HUES6 (cell line): Measurements from ENCODE around the gene CTNND2.

ENCODE experiments used
- H3K27ac ChIP-seq: 2 replicates; pipeline ENCODE4 v1.7.0; 2013; ENCODE audit warnings: low read depth, mild to moderate bottlenecking, low read length, inconsistent platforms
- H3K27me3 ChIP-seq: 2 replicates; pipeline ENCODE4 v1.6.1; 2013; ENCODE audit warnings: low read length; ENCODE audit not compliant: control insufficient read depth, insufficient read depth
- H3K36me3 ChIP-seq: 2 replicates; pipeline ENCODE4 v1.6.1; 2013; ENCODE audit warnings: low read length; ENCODE audit not compliant: control insufficient read depth, insufficient read depth
- H3K4me1 ChIP-seq: 2 replicates; pipeline ENCODE4 v1.6.1; 2013; ENCODE audit warnings: low read length; ENCODE audit not compliant: control insufficient read depth, insufficient read depth
- H3K4me3 ChIP-seq: 2 replicates; pipeline ENCODE4 v1.5.1; 2013; ENCODE audit warnings: low read depth, low read length
- H3K9ac ChIP-seq: one replicate; pipeline ENCODE4 v1.6.1; 2013; ENCODE audit warnings: mild to moderate bottlenecking, low read length
- H3K9me3 ChIP-seq: 2 replicates; pipeline ENCODE4 v1.6.1; 2013; ENCODE audit warnings: low read depth, low read length; ENCODE audit not compliant: control insufficient read depth, insufficient read depth

Gene CTNND2

GRCh38 chr5:11724940-11725339, 179.3 kb downstream of the CTNND2 start:
- H3K27ac ChIP-seq: no peak overlapping the region
- no peak overlapping the region for H3K4me3 ChIP-seq
- no peak overlapping the region for H3K9ac ChIP-seq
- no peaks in the 10 kb centered on the region for H3K27me3 ChIP-seq
- H3K4me1 ChIP-seq: no peaks in the 10 kb centered on the region
- H3K9me3 ChIP-seq: no peaks in the 10 kb centered on the region
- no peaks in the 10 kb centered on the region for H3K36me3 ChIP-seq

GRCh38 chr5:11719888-11720481, 184.3 kb downstream of the CTNND2 start:
- Histone ChIP-seq H3K36me3 (no peaks in the 10 kb centered on the region), H3K27ac (no peak overlapping the region), H3K9ac (no peak overlapping the region), H3K4me1 (no peaks in the 10 kb centered on the region), H3K9me3 (no peaks in the 10 kb centered on the region), H3K4me3 (no peak overlapping the region), H3K27me3 (no peaks in the 10 kb centered on the region)

- no peak overlapping the region for H3K4me3 ChIP-seq
- no peak overlapping the region for H3K9ac ChIP-seq
- no peaks in the 10 kb centered on the region for H3K4me1 ChIP-seq
- no peak overlapping the region for H3K27ac ChIP-seq
- H3K36me3 ChIP-seq: no peaks in the 10 kb centered on the region
- H3K9me3 ChIP-seq: no peaks in the 10 kb centered on the region
- no peaks in the 10 kb centered on the region for H3K27me3 ChIP-seq
Observed at GRCh38 chr5:11715461-11716196, 188.6 kb downstream of the CTNND2 start.

- no peaks in the 10 kb centered on the region for H3K9me3 ChIP-seq
- H3K27me3 ChIP-seq: no peaks in the 10 kb centered on the region
- no peak overlapping the region for H3K4me3 ChIP-seq
- H3K4me1 ChIP-seq: no peaks in the 10 kb centered on the region
- no peaks in the 10 kb centered on the region for H3K36me3 ChIP-seq
- H3K27ac ChIP-seq: no peak overlapping the region
- H3K9ac ChIP-seq: no peak overlapping the region
Observed at GRCh38 chr5:11711932-11712331, 192.3 kb downstream of the CTNND2 start.

- H3K9me3 ChIP-seq: no peaks in the 10 kb centered on the region
- no peaks in the 10 kb centered on the region for H3K36me3 ChIP-seq
- H3K4me1 ChIP-seq: no peaks in the 10 kb centered on the region
- H3K4me3 ChIP-seq: no peak overlapping the region
- no peak overlapping the region for H3K9ac ChIP-seq
- no peaks in the 10 kb centered on the region for H3K27me3 ChIP-seq
- H3K27ac ChIP-seq: no peak overlapping the region
Observed at GRCh38 chr5:11709021-11709420, 195.2 kb downstream of the CTNND2 start.

GRCh38 chr5:11704916-11705315, 199.3 kb downstream of the CTNND2 start:
- no peaks in the 10 kb centered on the region for H3K27me3 ChIP-seq
- no peak overlapping the region for H3K9ac ChIP-seq
- no peaks in the 10 kb centered on the region for H3K4me1 ChIP-seq
- no peaks in the 10 kb centered on the region for H3K36me3 ChIP-seq
- no peaks in the 10 kb centered on the region for H3K9me3 ChIP-seq
- no peak overlapping the region for H3K4me3 ChIP-seq
- H3K27ac ChIP-seq: no peak overlapping the region

GRCh38 chr5:11700391-11700790, 203.9 kb downstream of the CTNND2 start:
- Histone ChIP-seq H3K4me3 (no peak overlapping the region), H3K4me1 (no peaks in the 10 kb centered on the region), H3K36me3 (no peaks in the 10 kb centered on the region), H3K27ac (no peak overlapping the region), H3K27me3 (no peaks in the 10 kb centered on the region), H3K9ac (no peak overlapping the region), H3K9me3 (no peaks in the 10 kb centered on the region)

- H3K4me1 ChIP-seq: no peaks in the 10 kb centered on the region
- no peaks in the 10 kb centered on the region for H3K27me3 ChIP-seq
- H3K36me3 ChIP-seq: no peaks in the 10 kb centered on the region
- H3K4me3 ChIP-seq: no peak overlapping the region
- H3K9me3 ChIP-seq: no peaks in the 10 kb centered on the region
- H3K27ac ChIP-seq: no peak overlapping the region
- no peak overlapping the region for H3K9ac ChIP-seq
Observed at GRCh38 chr5:11692636-11693035, 211.6 kb downstream of the CTNND2 start.

- Histone ChIP-seq H3K27ac (no peak overlapping the region), H3K27me3 (no peaks in the 10 kb centered on the region), H3K9ac (no peak overlapping the region), H3K36me3 (no peaks in the 10 kb centered on the region), H3K4me3 (no peak overlapping the region), H3K4me1 (no peaks in the 10 kb centered on the region), H3K9me3 (no peaks in the 10 kb centered on the region)
Observed at GRCh38 chr5:11687498-11687897, 216.7 kb downstream of the CTNND2 start.

- H3K27me3 ChIP-seq: no peaks in the 10 kb centered on the region
- no peak overlapping the region for H3K27ac ChIP-seq
- H3K9me3 ChIP-seq: no peaks in the 10 kb centered on the region
- no peak overlapping the region for H3K9ac ChIP-seq
- H3K4me3 ChIP-seq: no peak overlapping the region
- H3K36me3 ChIP-seq: no peaks in the 10 kb centered on the region
- H3K4me1 ChIP-seq: no peaks in the 10 kb centered on the region
Observed at GRCh38 chr5:11684607-11685006, 219.6 kb downstream of the CTNND2 start.

- no peaks in the 10 kb centered on the region for H3K4me1 ChIP-seq
- no peak overlapping the region for H3K27ac ChIP-seq
- H3K9me3 ChIP-seq: no peaks in the 10 kb centered on the region
- H3K27me3 ChIP-seq: no peaks in the 10 kb centered on the region
- H3K4me3 ChIP-seq: no peak overlapping the region
- no peak overlapping the region for H3K9ac ChIP-seq
- H3K36me3 ChIP-seq: no peaks in the 10 kb centered on the region
Observed at GRCh38 chr5:11683666-11684065, 220.6 kb downstream of the CTNND2 start.
